GM21529 (cell line): ENCODE data around the gene PRKCZ.

Experiments used
- ATAC-seq: cut with Tn5 transposase; IDR thresholded peaks from one replicate; pipeline ENCODE4 v1.9.1; 2021; ENCODE audit not compliant: unreplicated experiment

Gene PRKCZ

DNA sequence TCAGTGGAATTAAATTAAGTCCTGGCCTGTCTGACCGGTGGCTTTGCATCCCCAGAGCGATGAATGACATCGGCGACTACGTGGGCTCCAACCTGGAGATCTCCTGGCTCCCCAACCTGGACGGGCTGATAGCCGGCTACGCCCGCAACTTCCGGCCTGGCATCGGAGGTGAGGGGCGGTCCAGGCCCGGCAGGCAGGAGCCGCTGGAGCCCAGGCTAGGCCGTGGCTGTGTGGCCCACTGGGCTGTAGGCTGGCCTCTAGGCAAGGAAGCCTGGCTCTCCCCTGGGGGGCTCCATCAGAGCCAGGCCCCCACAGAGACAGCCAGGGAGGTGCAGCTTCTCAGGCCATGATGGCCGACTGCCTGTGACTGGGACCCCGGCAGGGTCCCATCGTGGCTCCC is 25.3 kb upstream of the PRKCZ start:
- ATAC-seq, result no peak

GRCh38 chr1:2025491-2025981 is 24.7 kb upstream of the PRKCZ start:
- ATAC-seq, result no peak

DNA sequence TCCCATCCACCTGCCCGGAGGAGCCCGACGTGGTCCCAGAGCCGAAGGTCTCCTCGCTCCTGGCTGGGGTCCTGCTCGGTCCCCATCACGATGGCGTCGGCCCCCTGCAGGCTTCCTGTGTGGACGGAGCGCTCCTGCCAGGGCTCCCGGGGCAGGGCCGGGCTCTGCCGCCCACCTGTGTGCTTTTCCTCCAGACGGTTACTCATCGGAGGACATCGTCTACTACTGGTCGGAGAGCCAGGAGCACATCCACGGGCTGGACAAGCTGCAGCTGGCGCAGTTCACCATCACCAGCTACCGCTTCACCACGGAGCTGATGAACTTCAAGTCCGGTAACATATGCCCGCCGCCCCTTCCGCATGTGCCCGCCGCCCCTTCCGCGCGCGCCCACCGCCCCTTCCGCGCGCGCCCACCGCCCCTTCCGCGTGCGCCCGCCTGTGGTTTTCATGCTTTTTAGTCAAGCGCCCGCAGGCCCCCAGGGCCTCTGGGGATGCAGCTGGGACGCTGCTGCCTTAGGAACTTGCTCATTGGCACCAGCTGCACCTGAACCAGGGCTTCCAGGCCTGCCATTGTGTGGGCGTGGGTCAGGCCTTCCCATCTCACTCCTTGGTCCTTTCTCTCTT is 22.1 kb upstream of the PRKCZ start:
- no peak for ATAC-seq

DNA sequence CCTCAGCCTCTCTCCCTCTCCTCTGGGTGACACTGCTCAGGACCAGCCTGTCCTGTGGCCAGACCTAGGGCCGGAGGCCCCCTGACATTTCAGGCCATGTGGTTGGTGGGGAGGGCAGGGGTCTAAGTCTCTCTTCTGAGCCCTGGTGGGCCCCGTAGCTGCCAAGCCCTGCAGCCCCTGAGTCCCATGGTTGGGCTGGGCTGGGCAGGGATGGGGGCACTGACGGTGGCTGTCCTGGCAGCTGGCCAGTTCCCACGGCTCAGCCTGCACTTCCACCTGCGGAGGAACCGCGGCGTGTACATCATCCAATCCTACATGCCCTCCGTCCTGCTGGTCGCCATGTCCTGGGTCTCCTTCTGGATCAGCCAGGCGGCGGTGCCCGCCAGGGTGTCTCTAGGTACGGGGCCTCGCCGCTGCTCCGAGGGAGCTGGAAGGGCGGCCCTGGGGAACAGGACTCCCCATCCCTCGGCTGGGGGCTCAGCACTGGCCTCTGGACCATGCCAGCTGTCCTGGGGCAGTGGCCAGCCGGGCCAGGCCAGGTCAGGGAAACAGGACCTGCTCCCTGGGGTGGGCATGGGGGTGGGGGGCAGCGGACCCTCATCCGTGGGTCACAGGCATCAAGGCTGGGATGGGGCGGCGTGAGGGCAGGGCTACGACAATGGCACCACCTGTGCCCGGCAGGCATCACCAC is 21.2 kb upstream of the PRKCZ start:
- ATAC-seq, result no peak

DNA sequence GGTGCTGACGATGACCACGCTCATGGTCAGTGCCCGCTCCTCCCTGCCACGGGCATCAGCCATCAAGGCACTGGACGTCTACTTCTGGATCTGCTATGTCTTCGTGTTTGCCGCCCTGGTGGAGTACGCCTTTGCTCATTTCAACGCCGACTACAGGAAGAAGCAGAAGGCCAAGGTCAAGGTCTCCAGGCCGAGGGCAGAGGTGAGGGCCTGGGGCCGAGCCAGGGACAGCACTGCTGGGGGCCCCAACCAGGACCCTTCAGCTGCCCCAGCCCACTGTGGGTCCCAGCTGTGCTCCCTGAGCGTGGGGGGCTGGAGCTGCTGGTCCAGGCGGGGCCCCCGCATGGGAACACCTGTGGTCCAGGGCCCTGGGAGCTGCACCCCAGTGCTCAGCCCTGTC is 20.6 kb upstream of the PRKCZ start:
- ATAC-seq, result no peak

- no peak for ATAC-seq
Measured at GRCh38 chr1:2030076-2030871, 19.9 kb upstream of the PRKCZ start.

DNA sequence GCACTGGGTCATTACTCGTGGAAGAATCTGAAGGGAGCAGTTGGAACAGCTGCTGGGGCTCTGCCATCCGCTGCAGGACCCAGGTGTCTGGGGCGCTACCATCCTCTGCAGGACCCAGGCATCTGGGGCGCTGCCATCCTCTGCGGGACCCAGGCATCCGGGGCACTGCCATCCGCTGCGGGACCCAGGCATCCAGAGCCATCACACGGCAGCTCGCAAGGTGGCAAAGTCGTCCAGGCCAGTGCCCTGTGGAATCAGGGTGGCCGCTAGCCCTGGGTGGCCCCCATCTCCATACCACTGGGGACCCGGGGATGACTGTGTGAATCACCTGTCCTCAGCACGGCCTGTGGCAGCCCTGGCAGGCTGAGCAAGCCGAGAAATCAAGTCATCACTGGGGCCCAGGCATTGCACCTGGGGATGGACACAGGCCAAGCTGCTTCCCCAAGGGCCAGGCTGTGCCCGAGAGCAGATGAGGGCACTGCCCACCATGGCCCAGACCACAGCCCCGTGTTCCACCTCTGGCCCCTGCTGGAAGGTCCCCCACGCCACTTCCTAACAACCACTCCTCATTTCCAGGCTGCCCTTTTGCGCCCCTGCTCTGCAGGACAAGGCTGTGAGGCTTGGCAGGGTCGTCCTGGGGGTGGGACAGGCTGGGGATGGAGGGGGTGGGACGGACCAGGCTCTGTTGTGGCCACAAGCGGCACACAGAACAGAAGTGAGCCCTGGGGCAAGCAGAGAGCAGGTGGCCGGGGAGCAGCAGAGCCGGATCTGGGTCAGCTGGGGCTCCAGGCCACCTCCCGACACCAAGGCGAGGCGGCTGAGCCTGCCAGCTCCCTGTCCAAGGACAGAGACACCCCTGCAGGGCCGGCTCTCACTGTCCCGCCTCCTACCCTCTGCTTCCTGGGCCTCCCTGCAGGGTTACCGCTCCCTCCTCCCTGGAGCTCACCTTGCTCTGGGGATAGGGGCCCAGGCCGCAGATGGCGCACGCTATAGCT is 18.4 kb upstream of the PRKCZ start:
- ATAC-seq, result no peak

- ATAC-seq, result no peak
Measured at GRCh38 chr1:2032737-2033136, 17.5 kb upstream of the PRKCZ start.

GRCh38 chr1:2033165-2033564 is 17.0 kb upstream of the PRKCZ start:
- no peak for ATAC-seq

GRCh38 chr1:2036287-2036686 is 13.9 kb upstream of the PRKCZ start:
- no peak for ATAC-seq

DNA sequence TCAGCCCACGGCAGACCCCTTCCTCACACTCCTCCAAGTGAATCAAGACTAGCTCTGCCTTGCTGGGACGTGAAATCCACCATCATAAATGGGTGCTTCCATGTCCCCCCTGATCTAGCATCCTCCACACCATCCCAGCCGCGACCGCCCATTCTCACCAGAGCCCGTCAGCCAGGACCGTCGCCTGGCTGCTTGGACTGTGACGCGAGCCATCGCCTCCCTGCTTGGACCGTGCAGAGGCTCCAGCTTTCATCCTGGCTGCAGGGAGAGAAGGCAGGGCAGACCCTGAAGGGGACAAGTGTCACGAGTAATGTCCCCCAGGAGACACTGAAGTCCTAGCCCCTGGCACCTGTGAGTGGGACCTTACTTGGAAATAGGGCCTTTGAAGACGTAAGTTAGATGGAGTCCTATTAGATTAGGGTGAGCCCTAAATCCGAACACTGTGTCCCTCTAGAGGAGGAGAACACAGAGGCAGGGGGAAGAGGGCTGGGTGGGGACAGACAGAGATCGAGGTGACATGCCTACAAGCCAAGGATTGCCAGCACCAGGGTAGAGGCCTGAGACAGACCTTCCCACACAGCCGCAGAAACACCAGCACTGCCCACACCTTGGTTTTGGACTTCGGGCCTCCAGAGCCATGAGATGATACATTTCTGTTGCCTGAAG is 12.8 kb upstream of the PRKCZ start:
- no peak for ATAC-seq

GRCh38 chr1:2038229-2038628 is 12.0 kb upstream of the PRKCZ start:
- no peak for ATAC-seq

GRCh38 chr1:2039251-2039650 is 11.0 kb upstream of the PRKCZ start:
- ATAC-seq, result no peak

GRCh38 chr1:2041305-2041704 is 8.9 kb upstream of the PRKCZ start:
- ATAC-seq, result no peak

- no peak for ATAC-seq
Measured at GRCh38 chr1:2041887-2042286, 8.3 kb upstream of the PRKCZ start.

GRCh38 chr1:2042830-2043773 is 7.1 kb upstream of the PRKCZ start:
- ATAC-seq, result no peak

DNA sequence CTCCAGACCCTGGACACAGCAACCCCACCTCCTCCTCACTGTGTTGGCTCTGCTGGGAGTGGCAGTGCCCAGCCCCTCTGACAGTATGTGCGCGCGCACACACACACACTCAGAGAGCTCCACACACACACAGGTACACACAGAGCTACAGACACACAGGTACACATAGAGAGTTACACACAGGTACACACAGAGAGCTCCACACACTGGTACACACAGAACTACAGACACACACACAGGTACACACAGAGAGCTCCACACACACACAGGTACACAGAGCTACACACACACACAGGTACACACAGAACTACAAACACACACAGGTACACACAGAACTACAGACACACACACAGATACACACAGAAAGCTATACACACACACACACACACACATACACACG is 6.3 kb upstream of the PRKCZ start:
- ATAC-seq, result no peak

- ATAC-seq, result no peak
Measured at GRCh38 chr1:2044510-2045319, 5.5 kb upstream of the PRKCZ start.
